Esophagus muscularis mucosa (tissue), 4 donors: ENCODE measurements around the gene ANKRD40CL.

Experiments used
- EP300 ChIP-seq: sonication (generic); formaldehyde crosslinking; IDR thresholded peaks from one replicate; pipeline ENCODE4 v1.6.1; 2017; ENCODE audit warnings: antibody characterized with exemption
- POLR2A ChIP-seq: fragments of 450-650 bp; IDR thresholded peaks from one replicate; pipeline ENCODE4 v1.6.1; 2017; ENCODE audit warnings: antibody characterized with exemption, moderate library complexity, mild to moderate bottlenecking, low read depth
- POLR2AphosphoS5 ChIP-seq, 2 donors: sonication (generic); formaldehyde crosslinking; IDR thresholded peaks; one replicate each; pipeline ENCODE4 v1.6.1; 2017; ENCODE audit warnings: antibody characterized with exemption in 2 of 2
- TF ChIP-seq, protein P1 (sequence below), 3 experiments: fragments of 200-600 bp in 2 of 3; fragments of 450-650 bp in 1 of 3; sonication (generic) in 2 of 3; IDR thresholded peaks; one replicate each; pipeline ENCODE4 v1.5.1; 2017 to 2019; ENCODE audit warnings: antibody characterized with exemption in 3 of 3, mild to moderate bottlenecking in 2 of 3, moderate library complexity in 1 of 3

DNA sequence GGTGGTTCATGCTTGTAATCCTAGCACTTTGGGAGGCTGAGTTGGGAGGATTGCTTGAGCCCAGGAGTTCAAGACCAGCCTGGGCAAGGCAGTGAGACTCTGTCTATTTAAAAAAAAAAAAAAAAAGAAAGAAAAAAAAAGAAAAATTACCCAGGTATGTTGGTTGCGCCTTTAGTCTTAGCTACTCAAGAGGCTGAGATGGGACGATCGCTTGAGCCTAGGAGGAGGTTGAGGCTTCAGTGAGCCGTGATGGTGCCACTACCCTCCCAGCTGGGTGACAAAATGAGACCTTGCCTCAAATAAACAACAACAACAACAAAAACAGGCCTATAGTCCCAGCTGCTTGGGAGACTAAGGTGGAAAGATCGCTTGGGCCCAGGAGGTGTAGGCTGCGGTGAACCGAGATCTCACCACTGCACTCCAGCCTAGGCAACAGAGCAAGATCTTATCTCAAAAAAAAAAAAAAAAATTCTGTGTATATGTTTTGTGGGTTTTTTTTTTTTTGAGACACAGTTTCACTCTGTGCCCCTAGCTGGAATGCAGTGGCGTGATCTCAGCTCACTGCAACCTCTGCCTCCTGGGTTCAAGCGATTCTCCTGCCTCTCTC is 12.5 kb upstream of the ANKRD40CL start:
- no peak for TF ChIP-seq POLR2AphosphoS5 (IDR thresholded peaks at IDR 0.05)
- TF ChIP-seq, protein P1, sequence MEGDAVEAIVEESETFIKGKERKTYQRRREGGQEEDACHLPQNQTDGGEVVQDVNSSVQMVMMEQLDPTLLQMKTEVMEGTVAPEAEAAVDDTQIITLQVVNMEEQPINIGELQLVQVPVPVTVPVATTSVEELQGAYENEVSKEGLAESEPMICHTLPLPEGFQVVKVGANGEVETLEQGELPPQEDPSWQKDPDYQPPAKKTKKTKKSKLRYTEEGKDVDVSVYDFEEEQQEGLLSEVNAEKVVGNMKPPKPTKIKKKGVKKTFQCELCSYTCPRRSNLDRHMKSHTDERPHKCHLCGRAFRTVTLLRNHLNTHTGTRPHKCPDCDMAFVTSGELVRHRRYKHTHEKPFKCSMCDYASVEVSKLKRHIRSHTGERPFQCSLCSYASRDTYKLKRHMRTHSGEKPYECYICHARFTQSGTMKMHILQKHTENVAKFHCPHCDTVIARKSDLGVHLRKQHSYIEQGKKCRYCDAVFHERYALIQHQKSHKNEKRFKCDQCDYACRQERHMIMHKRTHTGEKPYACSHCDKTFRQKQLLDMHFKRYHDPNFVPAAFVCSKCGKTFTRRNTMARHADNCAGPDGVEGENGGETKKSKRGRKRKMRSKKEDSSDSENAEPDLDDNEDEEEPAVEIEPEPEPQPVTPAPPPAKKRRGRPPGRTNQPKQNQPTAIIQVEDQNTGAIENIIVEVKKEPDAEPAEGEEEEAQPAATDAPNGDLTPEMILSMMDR (IDR thresholded peaks at IDR 0.05), result no peak
- no peak for TF ChIP-seq EP300
- TF ChIP-seq POLR2A, result no peak
